ENCODE results near the gene RNF17.

Gene RNF17

GRCh38 chr13:24863748-24864540, 100.0 kb downstream of the RNF17 start:
- DNase-seq = no peak

GRCh38 chr13:24864579-24864978, 100.6 kb downstream of the RNF17 start:
- DNase-seq = no peak

GRCh38 chr13:24865163-24865953, 101.4 kb downstream of the RNF17 start:
- DNase-seq = no peak

GRCh38 chr13:24866488-24866887, 102.5 kb downstream of the RNF17 start:
- no peak for DNase-seq

GRCh38 chr13:24868874-24869273, 104.9 kb downstream of the RNF17 start:
- no peak for DNase-seq

- no peak for DNase-seq
These were observed 106.4 kb downstream of the RNF17 start for GRCh38 chr13:24870380-24870760.

- DNase-seq = no peak
These were observed 111.6 kb downstream of the RNF17 start for GRCh38 chr13:24875566-24875965.

- no peak for DNase-seq
These were observed 113.6 kb downstream of the RNF17 start for GRCh38 chr13:24877531-24877930.

GRCh38 chr13:24878340-24878739, 114.4 kb downstream of the RNF17 start:
- DNase-seq = no peak

- DNase-seq = no peak
These were observed 118.7 kb downstream of the RNF17 start for GRCh38 chr13:24882665-24883064.

- DNase-seq = no peak
These were observed 123.8 kb downstream of the RNF17 start for GRCh38 chr13:24887759-24888158.

GRCh38 chr13:24888291-24888931, 124.4 kb downstream of the RNF17 start:
- no peak for DNase-seq

- no peak for DNase-seq
These were observed 126.3 kb downstream of the RNF17 start for GRCh38 chr13:24890256-24890655.

GRCh38 chr13:24891476-24892108, 127.6 kb downstream of the RNF17 start:
- no peak for DNase-seq

- DNase-seq = no peak
These were observed 128.9 kb downstream of the RNF17 start for GRCh38 chr13:24892829-24893228.

- no peak for DNase-seq
These were observed 129.9 kb downstream of the RNF17 start for GRCh38 chr13:24893863-24894262.

GRCh38 chr13:24894277-24894971, 130.5 kb downstream of the RNF17 start:
- DNase-seq = no peak

- DNase-seq = no peak
These were observed 131.0 kb downstream of the RNF17 start for GRCh38 chr13:24894972-24895300.

- DNase-seq = no peak
These were observed 132.1 kb downstream of the RNF17 start for GRCh38 chr13:24896061-24896460.

GRCh38 chr13:24897293-24897692, 133.3 kb downstream of the RNF17 start:
- DNase-seq = no peak

GRCh38 chr13:24899601-24900000, 135.6 kb downstream of the RNF17 start:
- DNase-seq = no peak

- DNase-seq = no peak
These were observed 136.5 kb downstream of the RNF17 start for GRCh38 chr13:24900507-24900906.

GRCh38 chr13:24905242-24905641, 141.3 kb downstream of the RNF17 start:
- no peak for DNase-seq

All from activated CD4-positive, alpha-beta T cell treated with anti-CD3 and anti-CD28 coated beads, Interleukin-2, amount 50 U/mL, for 48 hours (primary cell).